Gastroesophageal sphincter (tissue), 4 donors: ENCODE measurements around the gene PDAP1. TPM values are rescaled to one million over a fixed set of nuclear protein-coding genes. Genes with fewer than 3 reads are reported as not detected.
A peak's percentile ranks its signal among the peaks of the same experiment; 100 is the strongest.

ENCODE experiments used
- ATAC-seq: fragments of 150-250 bp; one replicate; pipeline ENCODE4 v1.9.1; 2016; ENCODE audit warnings: mild to moderate bottlenecking, moderate library complexity
- H3K27ac ChIP-seq, 4 donors: fragments of 200-600 bp; sonication (generic) in 3 of 4; 1 replicate in 3 of 4; 2 replicates in 1 of 4; pipeline ENCODE4 v1.5.1; 2016 to 2019
- H3K27me3 ChIP-seq: fragments of 200-600 bp; sonication (generic); one replicate; pipeline ENCODE4 v1.5.1; 2019
- H3K36me3 ChIP-seq, 2 donors: fragments of 200-600 bp; sonication (generic); one replicate each; pipeline ENCODE4 v1.5.1; 2019; ENCODE audit warnings: control low read depth in 1 of 2
- H3K4me1 ChIP-seq, 3 donors: fragments of 200-600 bp; sonication (generic); 1 replicate in 2 of 3; 2 replicates in 1 of 3; pipeline ENCODE4 v1.5.1; 2016 to 2019; ENCODE audit warnings: control low read depth in 2 of 3
- H3K4me3 ChIP-seq, 2 donors: fragments of 200-600 bp; sonication (generic); one replicate each; pipeline ENCODE4 v1.5.1; 2019; ENCODE audit warnings: mild to moderate bottlenecking in 1 of 2, moderate library complexity in 1 of 2
- H3K9me3 ChIP-seq, 3 donors: fragments of 200-600 bp; sonication (generic); one replicate each; pipeline ENCODE4 v1.5.1; 2017 to 2019; ENCODE audit warnings: control low read depth in 2 of 3
- EP300 ChIP-seq: sonication (generic); formaldehyde crosslinking; IDR thresholded peaks from one replicate; pipeline ENCODE4 v1.6.1; 2017; ENCODE audit warnings: antibody characterized with exemption, mild to moderate bottlenecking
- POLR2A ChIP-seq, 2 donors: fragments of 450-650 bp; IDR thresholded peaks; one replicate each; pipeline ENCODE4 v1.6.1; 2017; ENCODE audit warnings: antibody characterized with exemption in 2 of 2, mild to moderate bottlenecking in 2 of 2, moderate library complexity in 1 of 2
- POLR2AphosphoS5 ChIP-seq: sonication (generic); formaldehyde crosslinking; IDR thresholded peaks from one replicate; pipeline ENCODE4 v1.6.1; 2017; ENCODE audit warnings: antibody characterized with exemption
- WGBS, 2 donors: methylation state at CpG; one replicate each; pipeline ENCODE4 v1.1.5; 2018; ENCODE audit warnings: low coverage in 1 of 2; 5-methylcytosine and 5-hydroxymethylcytosine counted together
- total RNA-seq, 4 donors: library from RNA; depleted of rRNA; stranded (reverse); fragments of >200 nt; gene quantifications; one replicate each; pipeline ENCODE4 v1.1.0, GENCODE V29; 2016
- TF ChIP-seq, protein P1 (sequence below), 4 experiments: fragments of 200-600 bp in 2 of 4; fragments of 450-650 bp in 2 of 4; sonication (generic) in 1 of 4; IDR thresholded peaks; one replicate each; pipeline ENCODE4 v1.5.1; 2017 to 2019; ENCODE audit warnings: antibody characterized with exemption in 4 of 4, mild to moderate bottlenecking in 2 of 4, moderate library complexity in 2 of 4

The PDAP1 gene
- total RNA-seq, 4 donors from 2014 or later = 91.7 to 155 (median 123) TPM

DNA sequence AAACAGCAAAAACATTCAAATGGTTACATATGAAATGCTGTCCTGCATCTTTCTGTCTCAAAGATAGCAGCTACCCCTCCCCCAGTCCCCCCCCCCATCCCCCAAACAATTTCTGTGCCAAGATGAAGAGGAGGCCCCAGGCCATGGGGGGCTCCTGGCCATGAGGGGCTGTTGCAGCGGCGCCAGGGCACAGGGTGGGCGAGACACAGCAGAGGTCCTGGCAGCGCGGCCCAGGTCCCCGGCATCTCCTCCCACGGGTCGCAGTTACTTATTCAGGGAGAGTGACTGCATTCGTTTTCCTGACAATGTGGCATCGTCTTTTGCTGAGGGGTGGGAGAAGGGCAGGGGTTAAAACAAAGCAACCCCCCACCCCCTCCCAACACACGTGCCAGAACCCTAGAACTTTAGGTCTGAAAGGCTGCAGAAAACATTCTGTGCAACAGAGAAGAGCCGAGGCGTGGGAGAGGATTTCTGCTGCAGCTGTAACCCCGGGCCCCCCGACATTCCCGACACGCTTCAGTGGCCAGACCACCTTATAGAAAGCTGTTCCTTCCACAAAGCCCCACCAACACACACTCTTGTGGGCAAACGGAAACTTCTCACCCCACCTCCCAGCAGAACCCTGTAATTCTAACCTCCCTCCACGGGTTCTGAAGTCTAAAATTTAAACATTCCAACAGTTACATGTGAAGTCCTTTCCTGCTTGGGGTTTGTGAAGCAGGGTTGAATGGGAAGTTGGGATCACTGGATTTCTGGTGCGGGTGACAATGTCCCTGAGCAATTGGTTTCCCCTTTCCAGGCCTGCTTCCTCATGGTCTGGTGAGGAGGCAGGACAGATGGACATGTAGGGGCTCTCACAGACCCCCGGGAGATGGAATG, 11.7 kb downstream of the PDAP1 start:
- Histone ChIP-seq H3K36me3 (peaks cover 0 to 83% of the 10 kb centered on the region in 2 donors), H3K4me1 (peaks cover 0 to 25% (median 6%) of the 10 kb centered on the region in 3 donors)
- WGBS, 2 donors = 56 to 57% methylated on average over 2 to 9 of the region's 21 CpGs

DNA sequence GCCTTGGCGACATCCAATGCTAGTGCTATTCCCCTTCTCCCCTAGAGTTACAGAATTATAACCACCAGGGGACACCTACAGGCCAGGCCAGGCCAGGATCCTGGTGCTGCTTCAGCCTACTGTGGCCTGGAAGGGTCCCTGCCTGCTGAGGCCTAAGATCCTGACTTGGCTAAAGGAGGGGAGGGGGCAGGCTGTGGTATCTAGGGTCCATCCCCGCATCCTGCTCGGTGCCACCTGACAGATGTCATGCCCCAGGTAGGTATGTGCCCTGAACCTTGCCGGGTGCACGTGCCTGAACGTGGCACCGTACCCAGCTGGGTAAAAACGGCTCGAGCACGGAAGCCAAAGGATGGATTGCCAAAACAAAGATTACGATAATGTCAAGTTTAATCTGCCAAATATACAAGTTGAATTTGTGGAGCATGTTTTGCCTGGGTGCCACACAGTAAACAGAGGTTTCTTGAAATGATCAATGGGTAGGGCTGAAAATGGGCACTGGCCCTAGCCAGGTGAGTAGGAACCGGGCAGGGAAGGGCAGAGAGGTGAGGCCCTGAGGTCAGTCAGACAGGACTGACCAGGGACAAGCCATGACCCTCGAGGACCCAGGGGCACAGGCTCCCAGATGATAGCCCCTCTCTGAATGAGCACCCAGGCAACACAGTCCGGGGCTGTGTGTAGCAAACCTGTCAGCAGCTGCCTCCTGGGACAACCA, 12.6 kb downstream of the PDAP1 start:
- H3K27ac ChIP-seq = no peak overlapping the region

More for the DNA sequence above, 11.7 kb downstream of the PDAP1 start:
- Histone ChIP-seq H3K27ac (no peak overlapping the region), H3K4me3 (no peak overlapping the region), H3K27me3 (no peaks in the 10 kb centered on the region), H3K9me3 (no peaks in the 10 kb centered on the region)
- ATAC-seq = no peak
- TF ChIP-seq, protein P1, sequence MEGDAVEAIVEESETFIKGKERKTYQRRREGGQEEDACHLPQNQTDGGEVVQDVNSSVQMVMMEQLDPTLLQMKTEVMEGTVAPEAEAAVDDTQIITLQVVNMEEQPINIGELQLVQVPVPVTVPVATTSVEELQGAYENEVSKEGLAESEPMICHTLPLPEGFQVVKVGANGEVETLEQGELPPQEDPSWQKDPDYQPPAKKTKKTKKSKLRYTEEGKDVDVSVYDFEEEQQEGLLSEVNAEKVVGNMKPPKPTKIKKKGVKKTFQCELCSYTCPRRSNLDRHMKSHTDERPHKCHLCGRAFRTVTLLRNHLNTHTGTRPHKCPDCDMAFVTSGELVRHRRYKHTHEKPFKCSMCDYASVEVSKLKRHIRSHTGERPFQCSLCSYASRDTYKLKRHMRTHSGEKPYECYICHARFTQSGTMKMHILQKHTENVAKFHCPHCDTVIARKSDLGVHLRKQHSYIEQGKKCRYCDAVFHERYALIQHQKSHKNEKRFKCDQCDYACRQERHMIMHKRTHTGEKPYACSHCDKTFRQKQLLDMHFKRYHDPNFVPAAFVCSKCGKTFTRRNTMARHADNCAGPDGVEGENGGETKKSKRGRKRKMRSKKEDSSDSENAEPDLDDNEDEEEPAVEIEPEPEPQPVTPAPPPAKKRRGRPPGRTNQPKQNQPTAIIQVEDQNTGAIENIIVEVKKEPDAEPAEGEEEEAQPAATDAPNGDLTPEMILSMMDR (IDR thresholded peaks at IDR 0.05) = no peak
- TF ChIP-seq POLR2A (IDR thresholded peaks at IDR 0.05) (no peak), POLR2AphosphoS5 (no peak), EP300 (no peak)

DNA sequence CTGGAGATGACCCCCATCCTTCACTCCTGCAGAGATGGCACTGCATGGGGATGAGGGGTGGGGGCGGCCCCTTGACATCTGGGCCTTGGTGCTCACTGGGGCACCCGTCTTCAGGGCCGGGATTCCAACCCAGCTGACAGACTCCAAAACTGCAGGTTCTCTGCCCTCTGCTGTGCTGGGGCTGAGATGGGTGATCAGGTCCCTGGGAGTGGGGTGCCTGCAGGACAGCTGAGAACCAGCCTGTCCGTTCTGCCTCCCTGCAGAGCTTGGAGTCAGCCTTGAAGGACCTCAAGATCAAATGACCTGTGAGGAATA, 14.3 kb downstream of the PDAP1 start:
- Histone ChIP-seq H3K27me3 (no peaks in the 10 kb centered on the region), H3K36me3 (peaks cover 0 to 83% of the 10 kb centered on the region in 2 donors), H3K9me3 (no peaks in the 10 kb centered on the region), H3K4me3 (no peak overlapping the region), H3K4me1 (peaks cover 0 to 25% (median 6%) of the 10 kb centered on the region in 3 donors), H3K27ac (peak overlapping the region in 2 of 4 donors; percentile 78 to 82)
- 83% methylated on average over 1 of the region's 4 CpGs; no CpG with 5 or more reads in 1 of the 2 donors for WGBS, 2 donors
- no peak for ATAC-seq
- TF ChIP-seq, protein P1 (IDR thresholded peaks at IDR 0.05) = no peak
- TF ChIP-seq POLR2A (IDR thresholded peaks at IDR 0.05) (no peak), EP300 (no peak), POLR2AphosphoS5 (no peak)

More for the DNA sequence above, 12.6 kb downstream of the PDAP1 start:
- Histone ChIP-seq H3K9me3 (no peaks in the 10 kb centered on the region), H3K36me3 (peaks cover 0 to 83% of the 10 kb centered on the region in 2 donors), H3K4me1 (peaks cover 0 to 25% (median 6%) of the 10 kb centered on the region in 3 donors), H3K4me3 (no peak overlapping the region), H3K27me3 (no peaks in the 10 kb centered on the region)
- ATAC-seq = no peak
- TF ChIP-seq EP300 = no peak
- no peak for TF ChIP-seq POLR2A (IDR thresholded peaks at IDR 0.05)
- TF ChIP-seq, protein P1 (IDR thresholded peaks at IDR 0.05) = no peak
- TF ChIP-seq POLR2AphosphoS5 = no peak
- WGBS, 2 donors = 55 to 80% methylated on average over 2 to 6 of the region's 14 CpGs

DNA sequence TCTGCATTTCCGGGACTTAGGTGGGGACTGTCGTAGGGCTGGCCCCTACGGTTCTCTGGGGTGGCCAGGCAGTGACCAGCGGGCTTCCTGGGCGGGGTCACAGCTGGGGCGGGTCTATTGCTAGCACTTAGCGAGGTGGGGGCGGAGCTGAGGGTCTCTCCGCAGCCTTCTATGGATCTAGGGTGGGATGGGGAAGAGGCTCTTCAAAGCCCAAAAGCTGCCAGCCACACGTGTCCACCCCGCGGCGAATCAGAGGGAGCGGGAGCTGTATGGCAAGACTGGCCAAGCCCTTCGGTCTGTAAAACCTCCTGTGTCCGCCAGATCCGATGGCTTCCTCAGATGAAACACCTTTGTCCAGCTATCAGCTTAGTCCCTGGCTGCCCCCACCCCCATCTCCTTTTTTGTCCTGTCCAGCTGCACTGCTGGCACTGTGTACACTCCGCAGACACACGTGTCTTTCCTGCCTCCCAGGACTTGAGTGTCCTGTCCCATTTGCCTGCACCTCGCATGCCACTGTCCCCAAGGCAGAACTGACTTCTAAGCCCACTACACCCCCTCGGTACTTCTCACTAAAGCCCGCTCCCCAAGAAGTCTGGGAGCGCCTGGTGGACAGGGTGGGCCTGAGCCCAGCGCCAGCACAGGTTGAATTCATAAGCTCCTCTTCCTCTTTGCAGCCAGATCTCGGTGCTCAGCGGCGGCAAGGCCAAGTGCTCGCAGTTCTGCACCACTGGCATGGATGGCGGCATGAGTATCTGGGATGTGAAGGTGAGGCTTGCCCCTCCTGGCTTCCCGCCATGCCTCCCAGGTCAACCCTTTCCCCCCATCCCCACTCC, 14.8 kb downstream of the PDAP1 start:
- Histone ChIP-seq H3K4me1 (peaks cover 0 to 25% (median 6%) of the 10 kb centered on the region in 3 donors), H3K27me3 (no peaks in the 10 kb centered on the region), H3K27ac (peak overlapping the region in 3 of 4 donors; percentile 78 to 84 (median 82)), H3K9me3 (no peaks in the 10 kb centered on the region), H3K36me3 (peaks cover 0 to 83% of the 10 kb centered on the region in 2 donors), H3K4me3 (peak overlapping the region; percentile 37 to 69)
- peak; percentile 62 for ATAC-seq
- WGBS, 2 donors = 40 to 100% methylated on average over 5 to 13 of the region's 30 CpGs
- TF ChIP-seq POLR2AphosphoS5 = no peak
- TF ChIP-seq POLR2A (IDR thresholded peaks at IDR 0.05) = no peak
- TF ChIP-seq EP300 = no peak
- TF ChIP-seq, protein P1 (IDR thresholded peaks at IDR 0.05) = no peak
